HUES6 (cell line): Measurements from ENCODE around the gene OASL.
"Not testable (repeated sequence)": the region's sequence is repeated elsewhere in the genome, so short reads cannot be mapped to it uniquely, and the experiment has no call there.

ENCODE experiments used
- H3K27ac ChIP-seq: 2 replicates; pipeline ENCODE4 v1.7.0; 2013; ENCODE audit warnings: low read depth, mild to moderate bottlenecking, low read length, inconsistent platforms
- H3K27me3 ChIP-seq: 2 replicates; pipeline ENCODE4 v1.6.1; 2013; ENCODE audit warnings: low read length; ENCODE audit not compliant: control insufficient read depth, insufficient read depth
- H3K36me3 ChIP-seq: 2 replicates; pipeline ENCODE4 v1.6.1; 2013; ENCODE audit warnings: low read length; ENCODE audit not compliant: control insufficient read depth, insufficient read depth
- H3K4me1 ChIP-seq: 2 replicates; pipeline ENCODE4 v1.6.1; 2013; ENCODE audit warnings: low read length; ENCODE audit not compliant: control insufficient read depth, insufficient read depth
- H3K4me3 ChIP-seq: 2 replicates; pipeline ENCODE4 v1.5.1; 2013; ENCODE audit warnings: low read depth, low read length
- H3K9ac ChIP-seq: one replicate; pipeline ENCODE4 v1.6.1; 2013; ENCODE audit warnings: mild to moderate bottlenecking, low read length
- H3K9me3 ChIP-seq: 2 replicates; pipeline ENCODE4 v1.6.1; 2013; ENCODE audit warnings: low read depth, low read length; ENCODE audit not compliant: control insufficient read depth, insufficient read depth

The OASL gene

GRCh38 chr12:121057794-121058193 lies 18.7 kb upstream of the OASL start:
- Histone ChIP-seq H3K27me3 (no peaks in the 10 kb centered on the region), H3K27ac (no peak overlapping the region), H3K9me3 (no peaks in the 10 kb centered on the region), H3K4me3 (no peak overlapping the region), H3K36me3 (no peaks in the 10 kb centered on the region), H3K4me1 (0 out of 2 replicates have a peak, but pooled peaks cover 4% of the 10 kb centered on the region), H3K9ac (no peak overlapping the region)

GRCh38 chr12:121053706-121054105 lies 14.7 kb upstream of the OASL start:
- H3K4me3 ChIP-seq = no peak overlapping the region
- no peak overlapping the region for H3K27ac ChIP-seq
- H3K9me3 ChIP-seq = no peaks in the 10 kb centered on the region
- H3K36me3 ChIP-seq = no peaks in the 10 kb centered on the region
- H3K9ac ChIP-seq = no peak overlapping the region
- no peaks in the 10 kb centered on the region for H3K27me3 ChIP-seq
- no peaks in the 10 kb centered on the region for H3K4me1 ChIP-seq

GRCh38 chr12:121050725-121051124 lies 11.7 kb upstream of the OASL start:
- H3K27ac ChIP-seq = no peak overlapping the region
- no peak overlapping the region for H3K9ac ChIP-seq
- H3K9me3 ChIP-seq = no peaks in the 10 kb centered on the region
- H3K4me1 ChIP-seq = 0 out of 2 replicates have a peak, but pooled peaks cover 2% of the 10 kb centered on the region
- H3K4me3 ChIP-seq = no peak overlapping the region
- no peaks in the 10 kb centered on the region for H3K27me3 ChIP-seq
- no peaks in the 10 kb centered on the region for H3K36me3 ChIP-seq

- Histone ChIP-seq H3K9me3 (no peaks in the 10 kb centered on the region), H3K9ac (no peak overlapping the region), H3K36me3 (no peaks in the 10 kb centered on the region), H3K4me3 (no peak overlapping the region), H3K27me3 (no peaks in the 10 kb centered on the region), H3K4me1 (0 out of 2 replicates have a peak, but pooled peaks cover 2% of the 10 kb centered on the region), H3K27ac (no peak overlapping the region)
These were observed 9.4 kb upstream of the OASL start for GRCh38 chr12:121048442-121048841.

- not testable (repeated sequence) for H3K27me3 ChIP-seq, H3K4me1 ChIP-seq, H3K4me3 ChIP-seq, H3K9me3 ChIP-seq, H3K36me3 ChIP-seq, H3K9ac ChIP-seq, H3K27ac ChIP-seq
These were observed 8.4 kb upstream of the OASL start for GRCh38 chr12:121047400-121047799.

- Histone ChIP-seq H3K27me3 (no peaks in the 10 kb centered on the region; the same call in 1 of the 2 replicates), H3K27ac (no peak overlapping the region), H3K9me3 (no peaks in the 10 kb centered on the region), H3K4me3 (no peak overlapping the region), H3K4me1 (0 out of 2 replicates have a peak, but pooled peaks cover 2% of the 10 kb centered on the region), H3K9ac (no peak overlapping the region), H3K36me3 (no peaks in the 10 kb centered on the region)
These were observed 4.0 kb upstream of the OASL start for GRCh38 chr12:121043067-121043466.

- Histone ChIP-seq H3K27ac (no peak overlapping the region), H3K27me3 (no peaks in the 10 kb centered on the region; the same call in 1 of the 2 replicates), H3K4me3 (no peak overlapping the region), H3K9me3 (no peaks in the 10 kb centered on the region), H3K4me1 (no peaks in the 10 kb centered on the region), H3K36me3 (no peaks in the 10 kb centered on the region), H3K9ac (no peak overlapping the region)
These were observed 2.2 kb downstream of the OASL start for GRCh38 chr12:121036810-121037326.

GRCh38 chr12:121034616-121035305 lies 4.3 kb downstream of the OASL start:
- Histone ChIP-seq H3K27me3 (no peaks in the 10 kb centered on the region), H3K4me3 (no peak overlapping the region), H3K9me3 (no peaks in the 10 kb centered on the region), H3K4me1 (peaks cover 6% of the 10 kb centered on the region), H3K27ac (no peak overlapping the region), H3K9ac (no peak overlapping the region), H3K36me3 (no peaks in the 10 kb centered on the region)

- Histone ChIP-seq H3K4me3 (no peak overlapping the region), H3K27me3 (no peaks in the 10 kb centered on the region), H3K27ac (no peak overlapping the region)
These were observed 5.3 kb downstream of the OASL start for GRCh38 chr12:121033625-121034349.

GRCh38 chr12:121030576-121031212 lies 8.4 kb downstream of the OASL start:
- Histone ChIP-seq H3K36me3 (no peaks in the 10 kb centered on the region), H3K9ac (no peak overlapping the region), H3K4me1 (peaks cover 6% of the 10 kb centered on the region), H3K9me3 (no peaks in the 10 kb centered on the region), H3K4me3 (no peak overlapping the region), H3K27ac (no peak overlapping the region), H3K27me3 (no peaks in the 10 kb centered on the region)

More at GRCh38 chr12:121033625-121034349, 5.3 kb downstream of the OASL start:
- Histone ChIP-seq H3K9me3 (no peaks in the 10 kb centered on the region), H3K9ac (no peak overlapping the region), H3K36me3 (no peaks in the 10 kb centered on the region), H3K4me1 (peaks cover 6% of the 10 kb centered on the region)
